Measurements from ENCODE around the gene SLC22A16. TPM values are rescaled to one million over a fixed set of nuclear protein-coding genes. Genes with fewer than 3 reads are reported as not detected.
A peak's percentile ranks its signal among the peaks of the same experiment; 100 is the strongest.

SLC22A16 gene
- total RNA-seq, 2 experiments from 2014 or later: not detected

GRCh38 chr6:110484321-110484720, 7.9 kb upstream of the SLC22A16 start:
- ATAC-seq (no peak), DNase-seq (no peak)
- peaks cover 9% of the 10 kb centered on the region for H3K27me3 Mint-ChIP-seq
- no peak overlapping the region for H3K4me3 Mint-ChIP-seq
- no peaks in the 10 kb centered on the region for H3K4me1 Mint-ChIP-seq (ENCODE audit: low read depth)
- CTCF ChIA-PET: no interaction called here
- intact Hi-C loops (cut with micrococcal nuclease): no loop called here
- TF ChIP-seq CTCF (IDR thresholded peaks at IDR 0.05): no peak
- no peaks in the 10 kb centered on the region for H3K36me3 Mint-ChIP-seq (ENCODE audit: low read depth)
- H3K27ac Mint-ChIP-seq: no peak overlapping the region
- POLR2A ChIA-PET: no interaction called here
- peaks cover 7% of the 10 kb centered on the region for H3K9me3 Mint-ChIP-seq

- intact Hi-C loops (cut with micrococcal nuclease): no loop called here
- CTCF ChIA-PET: no interaction called here
- Mint-ChIP-seq H3K4me3 (no peak overlapping the region), H3K9me3 (peaks cover 7% of the 10 kb centered on the region), H3K36me3 (ENCODE audit: low read depth) (no peaks in the 10 kb centered on the region), H3K4me1 (ENCODE audit: low read depth) (no peaks in the 10 kb centered on the region), H3K27ac (no peak overlapping the region), H3K27me3 (peaks cover 16% of the 10 kb centered on the region)
- no peak for TF ChIP-seq CTCF (IDR thresholded peaks at IDR 0.05)
- ATAC-seq (no peak), DNase-seq (no peak)
- POLR2A ChIA-PET: no interaction called here
These were observed 6.5 kb upstream of the SLC22A16 start for GRCh38 chr6:110482774-110483400.

- Mint-ChIP-seq H3K4me3 (no peak overlapping the region), H3K9me3 (peaks cover 7% of the 10 kb centered on the region), H3K27me3 (peaks cover 18% of the 10 kb centered on the region), H3K36me3 (ENCODE audit: low read depth) (no peaks in the 10 kb centered on the region), H3K27ac (no peak overlapping the region), H3K4me1 (ENCODE audit: low read depth) (no peaks in the 10 kb centered on the region)
- intact Hi-C loops (cut with micrococcal nuclease): no loop called here
- ChIA-PET CTCF (no interaction called here), POLR2A (no interaction called here)
- TF ChIP-seq CTCF (IDR thresholded peaks at IDR 0.05): no peak
- DNase-seq (no peak), ATAC-seq (no peak)
These were observed 4.7 kb upstream of the SLC22A16 start for GRCh38 chr6:110481081-110481480.

- ChIA-PET CTCF (interaction anchor here (0.7 kb wide), 1 partner anchor 321 kb away, joined by 3 read pairs; no protein-coding TSS in a partner anchor), POLR2A (no interaction called here)
- no peaks in the 10 kb centered on the region for H3K36me3 Mint-ChIP-seq (ENCODE audit: low read depth)
- DNase-seq (peak; percentile 19), ATAC-seq (no peak)
- TF ChIP-seq CTCF (IDR thresholded peaks at IDR 0.05): no peak
- H3K27ac Mint-ChIP-seq: no peak overlapping the region
- no peaks in the 10 kb centered on the region for H3K9me3 Mint-ChIP-seq
- intact Hi-C loops (cut with micrococcal nuclease): no loop called here
- H3K4me1 Mint-ChIP-seq (ENCODE audit: low read depth): peaks cover 10% of the 10 kb centered on the region
- H3K4me3 Mint-ChIP-seq: peak overlapping the region; percentile 43
- peaks cover 37% of the 10 kb centered on the region for H3K27me3 Mint-ChIP-seq
These were observed 1.3 kb downstream of the SLC22A16 start for GRCh38 chr6:110475066-110475653.

GRCh38 chr6:110474500-110474899, 1.9 kb downstream of the SLC22A16 start:
- ChIA-PET POLR2A (no interaction called here), CTCF (no interaction called here)
- Mint-ChIP-seq H3K36me3 (ENCODE audit: low read depth) (no peaks in the 10 kb centered on the region), H3K27ac (no peak overlapping the region), H3K4me3 (no peak overlapping the region), H3K27me3 (peaks cover 37% of the 10 kb centered on the region), H3K4me1 (ENCODE audit: low read depth) (peaks cover 10% of the 10 kb centered on the region), H3K9me3 (no peaks in the 10 kb centered on the region)
- ATAC-seq: no peak
- intact Hi-C loops (cut with micrococcal nuclease): no loop called here
- no peak for DNase-seq
- TF ChIP-seq CTCF (IDR thresholded peaks at IDR 0.05): no peak
